GM19328 (cell line): ENCODE data around the gene SP3.

Source experiments
- ATAC-seq: cut with Tn5 transposase; IDR thresholded peaks from one replicate; pipeline ENCODE4 v1.9.1; 2021; ENCODE audit warnings: mild to moderate bottlenecking, moderate library complexity; ENCODE audit not compliant: unreplicated experiment

The SP3 gene

GRCh38 chr2:173943738-173944137, 21.4 kb downstream of the SP3 start:
- no peak for ATAC-seq

GRCh38 chr2:173942861-173943523, 22.2 kb downstream of the SP3 start:
- no peak for ATAC-seq

DNA sequence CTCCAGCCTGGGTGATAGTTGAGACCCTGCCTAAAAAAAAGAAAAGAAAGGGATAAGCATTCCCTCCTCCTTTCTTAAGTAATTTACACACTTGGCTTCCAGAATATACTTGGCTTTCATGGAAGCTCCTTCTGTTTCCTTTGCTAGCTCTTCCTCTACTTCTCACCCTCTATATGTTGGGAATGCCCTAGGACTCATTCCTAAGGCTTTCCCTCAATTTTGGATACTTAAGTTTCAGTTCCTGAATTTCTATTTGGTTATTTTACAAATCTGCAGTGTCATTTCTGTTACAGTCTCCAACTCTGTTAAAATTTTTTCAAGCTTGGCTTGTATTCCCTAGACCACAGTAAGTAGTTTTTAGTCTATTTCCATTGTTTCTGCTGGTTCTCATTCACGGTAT, 23.6 kb downstream of the SP3 start:
- ATAC-seq, result no peak

- no peak for ATAC-seq
Measured at GRCh38 chr2:173940208-173941020, 24.8 kb downstream of the SP3 start.

DNA sequence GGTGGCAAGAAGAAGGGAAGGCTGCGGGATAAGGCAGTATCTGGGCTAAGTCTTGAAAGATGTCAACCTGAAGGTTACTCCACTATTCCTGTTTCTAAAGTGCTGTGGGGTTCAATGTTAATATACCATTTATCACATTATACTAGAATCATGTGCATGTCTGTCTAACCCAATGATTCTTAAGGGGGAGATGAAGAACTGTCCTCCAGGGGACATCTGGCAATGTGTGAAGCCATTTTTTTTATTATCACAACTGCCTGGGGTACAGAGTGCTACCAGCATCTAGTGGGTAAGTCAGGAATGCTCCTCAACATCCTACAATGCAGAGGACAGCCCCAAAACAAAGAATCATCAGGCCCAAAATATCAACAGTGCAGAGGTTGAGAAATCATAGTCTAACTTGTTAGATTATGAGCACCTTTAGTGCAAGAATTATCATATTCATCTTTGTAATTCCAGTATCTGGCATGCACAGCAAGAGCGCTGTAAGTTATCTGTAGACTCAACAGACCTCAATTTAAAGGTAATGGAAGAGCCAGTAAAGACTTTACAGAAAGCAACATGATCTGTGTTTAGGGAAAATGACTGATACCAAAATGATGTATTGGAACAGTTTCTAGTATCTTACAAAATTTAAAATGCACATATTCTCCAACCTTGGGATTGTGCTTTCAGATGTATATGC, 26.3 kb downstream of the SP3 start:
- ATAC-seq, result no peak

- ATAC-seq, result no peak
Measured at GRCh38 chr2:173935305-173935704, 29.9 kb downstream of the SP3 start.

DNA sequence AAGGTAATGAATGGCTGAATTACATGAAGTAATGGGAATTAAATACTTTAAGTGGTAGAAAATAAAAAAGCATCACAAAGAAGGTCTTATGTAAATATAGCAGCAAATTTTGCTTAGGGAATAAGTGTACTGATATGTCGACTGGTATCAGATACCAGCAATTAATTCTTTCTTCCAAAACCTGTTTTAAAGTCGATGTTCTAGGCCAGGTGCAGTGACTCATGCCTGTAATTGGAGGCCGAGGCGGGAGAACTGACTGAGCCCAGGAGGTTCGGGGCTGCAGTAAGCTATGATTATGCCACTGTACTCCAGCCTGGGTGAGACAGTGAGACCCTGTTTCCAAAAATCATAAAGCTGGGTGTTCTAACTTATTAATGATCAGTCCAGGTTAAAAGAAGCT, 30.3 kb downstream of the SP3 start:
- ATAC-seq, result no peak

DNA sequence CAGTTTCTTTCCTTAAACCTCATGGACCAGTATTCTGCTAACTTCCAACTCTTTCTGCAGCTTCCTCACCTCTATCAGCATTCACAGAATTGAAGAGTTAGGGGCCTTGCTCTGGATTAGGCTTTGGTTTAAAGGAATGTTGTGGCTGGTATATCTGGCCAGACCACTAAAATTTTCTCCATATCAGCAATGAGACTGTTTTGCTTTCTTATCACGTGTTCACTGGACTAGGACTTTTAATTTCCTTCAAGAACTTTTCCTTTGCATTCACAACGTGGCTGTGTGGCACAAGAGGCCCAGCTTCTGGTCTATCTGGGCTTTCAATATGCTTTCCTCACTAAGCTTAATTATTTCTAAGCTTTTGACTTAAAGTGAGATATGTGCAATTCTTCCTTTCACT, 33.4 kb downstream of the SP3 start:
- ATAC-seq, result no peak

- no peak for ATAC-seq
Measured at GRCh38 chr2:173929441-173929840, 35.7 kb downstream of the SP3 start.

DNA sequence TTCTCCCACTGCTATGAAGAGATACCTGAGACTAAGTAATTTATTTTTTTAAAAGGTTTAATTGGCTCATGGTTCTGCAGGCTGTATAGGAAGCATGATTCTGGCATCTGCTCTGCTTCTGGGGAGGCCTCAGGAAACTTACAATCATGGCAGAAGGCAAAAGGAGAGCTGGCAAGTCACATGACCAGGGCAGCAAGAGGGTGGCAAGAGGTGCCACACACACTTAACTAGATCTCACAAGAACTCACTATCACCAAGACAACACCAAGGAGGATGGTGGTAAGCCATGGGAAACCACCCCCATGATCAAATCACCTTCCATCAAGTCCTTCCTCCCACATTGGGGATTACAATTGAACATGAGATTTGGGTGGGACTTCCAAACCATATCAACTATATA, 38.3 kb downstream of the SP3 start:
- ATAC-seq, result no peak

DNA sequence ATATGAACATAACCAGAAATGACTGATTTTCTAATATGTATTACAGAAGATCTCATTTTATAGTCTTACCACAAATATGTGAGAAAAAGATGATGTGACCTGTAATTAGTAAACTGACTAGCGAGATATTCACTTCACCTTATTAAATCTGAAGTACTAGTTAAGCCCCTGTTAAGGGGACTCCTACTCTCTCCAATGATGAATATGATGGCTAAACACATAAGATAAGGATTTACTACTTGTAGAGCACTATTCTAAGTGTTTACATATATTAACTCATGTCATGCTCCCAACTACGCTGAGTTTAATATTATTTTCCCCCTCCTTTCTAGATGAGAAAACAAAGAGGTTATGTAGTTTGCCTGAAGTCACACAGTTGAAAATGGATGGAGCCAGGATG, 40.9 kb downstream of the SP3 start:
- ATAC-seq, result no peak

DNA sequence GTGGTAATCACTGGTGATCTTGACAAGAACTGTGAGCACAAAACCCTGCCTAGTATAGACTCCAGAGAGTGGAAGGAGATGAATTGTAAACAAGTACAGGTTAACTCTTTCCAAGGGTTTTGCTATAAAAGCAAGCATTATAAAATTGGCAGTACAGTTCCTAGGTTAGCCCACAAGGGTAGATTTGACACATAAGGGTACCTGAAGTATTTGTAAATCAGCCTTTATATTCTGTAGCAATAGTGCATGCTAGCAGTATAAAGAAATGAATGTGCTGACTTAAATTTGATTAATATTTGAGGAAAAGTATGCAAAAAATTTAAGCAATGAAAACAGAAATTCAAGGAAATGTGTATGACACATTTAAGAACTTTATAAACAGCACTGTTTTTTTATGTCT, 42.4 kb downstream of the SP3 start:
- ATAC-seq, result no peak

- ATAC-seq, result no peak
Measured at GRCh38 chr2:173922068-173922467, 43.1 kb downstream of the SP3 start.

- no peak for ATAC-seq
Measured at GRCh38 chr2:173914055-173914927, 50.9 kb downstream of the SP3 start.

GRCh38 chr2:173909846-173910245, 55.3 kb downstream of the SP3 start:
- ATAC-seq, result no peak

DNA sequence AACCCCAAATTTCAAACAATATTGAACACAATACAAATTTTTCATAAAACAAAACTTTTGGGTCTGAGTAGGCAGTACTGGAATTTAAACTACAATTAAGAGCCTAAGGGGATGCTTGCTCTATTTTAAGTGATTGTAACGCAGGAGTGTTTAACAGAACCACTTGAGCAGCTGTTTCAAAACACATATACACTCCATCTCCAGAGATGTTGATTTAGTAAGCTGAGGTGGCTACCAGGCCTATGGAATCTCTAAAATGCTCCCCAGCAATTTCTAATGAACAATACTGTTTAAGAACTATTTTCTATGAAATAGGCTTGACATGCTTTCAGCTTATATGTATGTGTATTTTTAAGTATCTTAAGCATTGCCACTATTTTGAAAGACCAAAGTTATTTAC, 58.5 kb downstream of the SP3 start:
- no peak for ATAC-seq

- no peak for ATAC-seq
Measured at GRCh38 chr2:173903601-173904394, 61.4 kb downstream of the SP3 start.

GRCh38 chr2:173898996-173899395, 66.2 kb downstream of the SP3 start:
- ATAC-seq, result no peak

- peak; percentile 79 for ATAC-seq
Measured at GRCh38 chr2:173898178-173898668, 67.0 kb downstream of the SP3 start.

GRCh38 chr2:173896755-173897154, 68.4 kb downstream of the SP3 start:
- no peak for ATAC-seq
